NT2/D1 (cell line): ENCODE results near the gene ANKRD2.
"Not testable (repeated sequence)": the region's sequence is repeated elsewhere in the genome, so short reads cannot be mapped to it uniquely, and the experiment has no call there.

Experiments
- DNase-seq: peaks from one replicate; pipeline ENCODE4 v3.0.0-alpha.2; 2011; ENCODE audit warnings: low read depth, low spot score
- H3K27me3 ChIP-seq: 2 replicates; pipeline ENCODE4 v1.6.0; 2011; ENCODE audit warnings: mild to moderate bottlenecking; ENCODE audit not compliant: insufficient read length, insufficient read depth
- H3K36me3 ChIP-seq: 2 replicates; pipeline ENCODE4 v1.6.1; 2011; ENCODE audit warnings: mild to moderate bottlenecking, low read length, mixed read lengths; ENCODE audit not compliant: insufficient read depth, insufficient read length
- H3K4me1 ChIP-seq: 2 replicates; pipeline ENCODE4 v1.5.1; 2011; ENCODE audit not compliant: insufficient read depth, insufficient read length
- H3K4me3 ChIP-seq: 2 replicates; pipeline ENCODE4 v1.5.1; 2011; ENCODE audit warnings: low read depth; ENCODE audit not compliant: insufficient read length
- H3K9ac ChIP-seq: 2 replicates; pipeline ENCODE4 v1.6.0; 2011; ENCODE audit warnings: low read depth; ENCODE audit not compliant: insufficient read length
- H3K9me3 ChIP-seq: 2 replicates; pipeline ENCODE4 v1.5.1; 2011; ENCODE audit warnings: mild to moderate bottlenecking, low read length; ENCODE audit not compliant: insufficient read depth
- SUZ12 ChIP-seq: IDR thresholded peaks from 2 replicates; pipeline ENCODE4 v1.6.1; 2011; ENCODE audit not compliant: insufficient read length, insufficient read depth; ENCODE audit errors: extremely low read depth
- YY1 ChIP-seq: IDR thresholded peaks from 2 replicates; pipeline ENCODE4 v1.6.1; 2011; ENCODE audit not compliant: insufficient read length, insufficient read depth
- ZNF274 ChIP-seq: IDR thresholded peaks from 2 replicates; pipeline ENCODE4 v1.6.1; 2011; ENCODE audit warnings: mild to moderate bottlenecking, low read depth, low read length

ANKRD2 gene

DNA sequence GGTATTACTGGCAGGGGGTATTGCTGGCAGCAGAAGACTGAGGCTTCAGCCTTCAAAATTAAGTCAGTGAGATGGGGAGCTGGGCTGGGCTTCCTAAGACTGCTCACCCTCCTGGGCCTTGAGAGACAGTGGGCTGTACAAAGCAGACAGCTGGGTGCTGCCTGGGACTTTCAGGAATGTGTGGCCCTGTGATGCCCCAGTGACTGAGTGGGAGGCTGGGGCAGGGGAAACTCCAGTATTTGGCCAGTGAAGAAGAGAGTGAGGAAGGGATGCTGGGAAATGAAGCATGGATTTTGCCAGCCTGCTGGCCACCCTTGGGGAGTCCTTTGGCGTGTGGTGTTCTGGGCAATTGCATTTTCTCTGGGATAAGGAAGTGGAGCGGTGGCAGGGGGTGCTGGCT, 442 bp downstream of the ANKRD2 start:
- Histone ChIP-seq H3K9me3 (no peaks in the 10 kb centered on the region), H3K36me3 (peaks cover 21% of the 10 kb centered on the region), H3K9ac (no peak overlapping the region), H3K4me3 (no peak overlapping the region), H3K27me3 (no peaks in the 10 kb centered on the region), H3K4me1 (peaks cover 14% of the 10 kb centered on the region)
- DNase-seq: no peak
- no peak for TF ChIP-seq YY1
- TF ChIP-seq ZNF274: no peak
- no peak for TF ChIP-seq SUZ12

DNA sequence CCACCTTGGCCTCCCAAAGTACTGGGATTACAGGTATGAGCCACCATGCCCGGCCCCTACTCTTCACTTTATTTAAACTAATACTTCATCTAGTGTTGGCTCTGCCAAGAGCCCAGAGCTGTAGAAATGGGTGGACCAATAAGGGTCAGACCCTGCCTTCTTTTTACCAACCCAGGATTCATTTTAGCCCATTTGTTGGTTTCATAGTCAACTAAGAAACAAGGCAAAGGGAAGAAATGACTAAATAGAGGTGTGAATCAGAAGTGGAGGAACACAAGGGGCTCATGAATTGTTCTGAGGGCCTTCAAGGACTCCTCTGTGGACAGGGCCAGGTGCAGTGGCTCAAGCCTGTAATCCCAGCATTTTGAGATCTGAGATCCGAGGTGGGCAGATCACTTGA, 1.1 kb downstream of the ANKRD2 start:
- Histone ChIP-seq H3K27me3 (no peaks in the 10 kb centered on the region), H3K9me3 (no peaks in the 10 kb centered on the region), H3K4me1 (peaks cover 14% of the 10 kb centered on the region), H3K9ac (no peak overlapping the region), H3K36me3 (peaks cover 18% of the 10 kb centered on the region), H3K4me3 (no peak overlapping the region)
- TF ChIP-seq YY1 (no peak), ZNF274 (no peak), SUZ12 (no peak)
- DNase-seq: no peak

DNA sequence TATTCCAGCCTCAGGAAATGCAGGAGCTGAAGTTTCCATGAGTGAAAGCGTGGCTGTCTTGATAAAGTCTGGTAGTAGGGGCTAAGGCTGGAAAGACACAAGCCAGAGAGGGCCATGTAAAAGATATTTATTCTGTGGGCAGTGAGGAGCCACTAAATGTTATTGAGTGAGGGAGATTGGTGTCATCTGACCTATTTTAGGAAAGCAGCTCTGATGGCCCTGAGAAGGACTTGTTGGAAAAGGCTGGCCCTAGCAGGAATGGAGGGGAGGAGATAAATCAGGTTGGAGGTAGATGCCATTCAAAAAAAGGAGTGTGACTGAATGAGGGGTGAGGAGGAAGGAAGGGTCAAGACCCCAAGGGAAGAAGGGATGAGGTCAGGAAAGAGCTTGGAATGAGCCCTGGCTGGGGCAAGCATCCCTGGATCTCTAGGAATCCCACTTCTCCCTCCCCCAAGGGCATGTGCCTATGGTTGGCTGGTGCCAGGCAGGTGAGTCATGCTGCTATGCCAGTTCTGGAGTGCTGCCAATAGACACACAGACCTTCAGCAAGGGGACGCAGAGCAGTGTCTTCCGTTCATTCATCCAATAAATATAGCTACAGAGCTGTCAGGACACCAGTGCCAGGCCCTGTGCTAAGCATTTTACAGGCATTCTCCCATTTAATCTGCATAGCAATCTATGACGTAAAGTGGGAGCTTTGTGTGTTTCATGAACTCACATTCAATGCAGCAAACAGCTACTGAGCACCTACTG, 2.0 kb downstream of the ANKRD2 start:
- H3K9me3 ChIP-seq: no peaks in the 10 kb centered on the region
- H3K27me3 ChIP-seq: no peaks in the 10 kb centered on the region
- no peak for TF ChIP-seq ZNF274
- no peak for TF ChIP-seq SUZ12
- DNase-seq: peak; percentile 39
- H3K4me1 ChIP-seq: peaks cover 14% of the 10 kb centered on the region
- H3K9ac ChIP-seq: no peak overlapping the region
- H3K4me3 ChIP-seq: no peak overlapping the region
- H3K36me3 ChIP-seq: peaks cover 13% of the 10 kb centered on the region

DNA sequence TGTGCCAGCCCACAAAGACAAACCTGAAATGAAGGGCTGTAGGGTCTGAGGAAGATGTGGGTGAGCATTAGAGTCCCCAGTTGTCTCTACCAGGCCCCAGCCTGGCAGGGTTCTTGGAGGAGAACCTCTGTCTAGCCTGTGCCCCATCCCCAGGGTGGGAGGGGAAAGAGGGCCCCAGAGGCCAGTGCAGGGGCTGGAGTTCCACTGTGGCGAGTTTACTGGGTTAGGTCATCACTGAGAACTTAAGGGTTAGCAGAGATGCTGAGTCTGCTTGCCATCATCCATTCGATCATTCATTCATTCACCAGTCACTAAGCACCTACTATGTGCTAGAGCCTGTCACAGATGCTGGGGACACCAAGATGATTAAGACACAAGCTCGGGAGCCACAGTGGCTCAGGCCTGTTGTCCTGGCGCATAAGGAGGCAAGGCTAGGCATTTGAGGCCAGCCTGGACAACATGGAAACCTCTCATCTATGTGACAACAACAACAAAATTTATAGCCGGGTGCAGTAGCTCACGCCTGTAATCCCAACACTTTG, 2.6 kb downstream of the ANKRD2 start:
- no peaks in the 10 kb centered on the region for H3K9me3 ChIP-seq
- no peak overlapping the region for H3K4me3 ChIP-seq
- no peak overlapping the region for H3K9ac ChIP-seq
- no peaks in the 10 kb centered on the region for H3K27me3 ChIP-seq
- DNase-seq: no peak
- H3K36me3 ChIP-seq: peaks cover 7% of the 10 kb centered on the region
- H3K4me1 ChIP-seq: peaks cover 14% of the 10 kb centered on the region
- TF ChIP-seq SUZ12 (no peak), YY1 (no peak), ZNF274 (no peak)

DNA sequence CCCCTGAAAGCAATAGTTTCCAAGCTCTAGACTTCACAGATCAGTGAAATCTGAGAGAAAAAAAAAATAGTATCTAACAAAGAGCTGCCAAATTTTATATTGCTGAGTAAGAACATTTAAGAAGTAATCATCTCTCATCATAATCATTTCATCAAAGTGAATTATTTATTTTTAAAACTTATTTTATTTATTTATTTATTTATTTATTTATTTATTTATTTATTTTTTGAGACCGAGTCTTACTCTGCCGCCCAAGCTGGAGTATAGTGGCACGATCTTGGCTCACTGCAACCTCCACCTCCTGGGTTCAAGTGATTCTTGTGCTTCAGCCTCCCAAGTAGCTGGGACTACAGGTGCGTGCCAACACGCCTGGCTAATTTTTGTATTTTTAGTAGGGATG, 3.9 kb downstream of the ANKRD2 start:
- DNase-seq, H3K4me3 ChIP-seq, H3K9ac ChIP-seq, H3K36me3 ChIP-seq, H3K27me3 ChIP-seq, H3K9me3 ChIP-seq: not testable (repeated sequence)
- H3K4me1 ChIP-seq: peaks cover 14% of the 10 kb centered on the region

DNA sequence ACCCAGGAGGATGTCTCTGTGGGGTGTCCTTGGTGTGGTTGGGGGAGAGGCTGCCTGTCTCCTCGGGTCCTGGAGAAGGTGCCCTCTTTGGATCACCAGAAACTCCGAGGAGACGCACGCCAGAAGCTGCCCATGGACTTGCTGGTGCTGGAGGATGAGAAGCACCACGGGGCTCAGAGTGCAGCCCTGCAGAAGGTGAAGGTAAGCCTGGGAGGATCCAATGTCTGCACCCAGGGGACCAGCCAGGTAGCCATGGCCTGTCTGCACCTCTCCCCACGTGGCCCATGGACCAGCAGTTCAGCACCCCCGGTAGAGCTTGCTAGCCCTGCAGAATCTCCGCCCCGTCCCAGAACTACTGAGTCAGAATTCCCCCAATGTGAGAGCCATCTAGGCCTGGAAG, 5.1 kb downstream of the ANKRD2 start:
- Histone ChIP-seq H3K4me3 (no peak overlapping the region), H3K9me3 (no peaks in the 10 kb centered on the region), H3K9ac (no peak overlapping the region), H3K36me3 (no peaks in the 10 kb centered on the region), H3K27me3 (no peaks in the 10 kb centered on the region), H3K4me1 (peaks cover 5% of the 10 kb centered on the region)
- no peak for DNase-seq
- TF ChIP-seq YY1: no peak
- TF ChIP-seq SUZ12: no peak
- TF ChIP-seq ZNF274: no peak

DNA sequence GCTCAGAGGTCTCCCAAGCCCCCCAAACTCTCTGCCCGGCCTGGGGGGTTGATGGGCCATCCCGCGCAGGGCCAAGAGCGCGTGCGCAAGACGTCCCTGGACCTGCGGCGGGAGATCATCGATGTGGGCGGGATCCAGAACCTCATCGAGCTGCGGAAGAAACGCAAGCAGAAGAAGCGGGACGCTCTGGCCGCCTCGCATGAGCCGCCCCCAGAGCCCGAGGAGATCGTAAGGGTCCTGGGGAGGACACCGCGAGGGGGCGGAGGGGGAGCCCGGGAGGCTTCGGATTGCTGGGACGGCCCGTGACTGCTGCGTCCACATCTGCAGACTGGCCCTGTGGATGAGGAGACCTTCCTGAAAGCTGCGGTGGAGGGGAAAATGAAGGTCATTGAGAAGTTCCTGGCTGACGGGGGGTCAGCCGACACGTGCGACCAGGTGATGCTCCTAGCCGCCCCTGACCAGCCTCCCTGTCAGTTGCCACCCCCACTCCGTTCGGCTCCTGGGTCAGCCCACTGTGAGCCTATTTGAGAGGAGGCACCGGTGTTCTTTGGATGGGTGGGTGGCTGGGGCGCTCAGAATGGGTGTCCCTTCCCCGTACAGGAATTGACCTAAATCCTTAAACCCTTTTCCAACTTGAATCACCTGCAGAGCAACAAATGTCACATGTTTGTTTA, 5.7 kb downstream of the ANKRD2 start:
- Histone ChIP-seq H3K9me3 (no peaks in the 10 kb centered on the region), H3K27me3 (no peaks in the 10 kb centered on the region), H3K36me3 (no peaks in the 10 kb centered on the region), H3K9ac (no peak overlapping the region), H3K4me1 (peaks cover 2% of the 10 kb centered on the region), H3K4me3 (no peak overlapping the region)
- DNase-seq: no peak
- TF ChIP-seq SUZ12: no peak
- no peak for TF ChIP-seq YY1
- no peak for TF ChIP-seq ZNF274
